GM19240 (cell line): ENCODE data around the gene PRKD2.

ENCODE experiments used
- DNase-seq: peaks from one replicate; pipeline ENCODE4 v3.0.0; 2011; ENCODE audit warnings: low spot score; ENCODE audit not compliant: insufficient read length

PRKD2 gene

GRCh38 chr19:46742926-46743480, 26.1 kb upstream of the PRKD2 start:
- no peak for DNase-seq

DNA sequence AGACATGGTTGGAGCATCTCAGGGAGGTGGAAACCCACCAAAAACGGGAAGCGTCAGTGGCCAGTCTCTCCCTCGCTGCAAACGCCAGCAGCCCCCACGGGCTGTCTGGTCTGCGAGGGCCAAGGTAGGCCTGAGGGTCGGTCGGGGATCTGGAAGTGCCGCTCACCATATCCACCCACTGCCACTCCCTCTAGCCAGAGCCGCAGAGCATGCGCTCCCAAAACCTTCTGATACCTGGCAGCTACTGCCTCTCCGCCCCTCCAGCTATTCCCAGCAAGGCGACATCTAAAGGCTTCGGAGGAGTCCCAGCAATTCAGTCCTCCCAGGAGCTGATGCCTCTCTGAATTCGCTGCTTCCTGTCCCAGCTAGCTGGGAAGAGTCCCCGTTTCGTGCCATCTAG, 24.5 kb upstream of the PRKD2 start:
- no peak for DNase-seq

DNA sequence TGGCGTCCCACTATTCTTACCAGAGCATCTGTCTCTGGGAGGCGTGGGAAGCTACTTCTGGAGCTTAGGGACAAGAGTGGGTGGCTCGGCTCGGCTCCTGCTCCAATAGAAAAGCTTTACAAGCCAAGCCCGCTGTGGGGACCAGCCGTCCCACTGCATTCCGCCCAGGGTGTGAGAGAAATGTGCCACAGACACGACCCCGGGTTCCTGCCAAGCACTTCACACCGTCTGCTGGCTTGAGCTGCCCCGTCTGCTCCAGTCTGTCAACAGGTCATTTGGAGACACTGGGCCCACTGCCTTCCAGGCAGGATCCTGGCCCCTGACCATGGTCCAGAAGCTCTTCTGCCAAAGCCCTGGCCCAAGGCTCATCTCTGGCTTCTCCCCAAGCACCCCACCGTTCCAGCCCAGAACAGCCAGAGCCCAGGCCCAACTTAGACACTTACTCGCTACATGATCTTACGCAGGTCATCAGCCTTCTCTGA, 22.4 kb upstream of the PRKD2 start:
- no peak for DNase-seq

- no peak for DNase-seq
Measured at GRCh38 chr19:46737761-46738171, 20.9 kb upstream of the PRKD2 start.

DNA sequence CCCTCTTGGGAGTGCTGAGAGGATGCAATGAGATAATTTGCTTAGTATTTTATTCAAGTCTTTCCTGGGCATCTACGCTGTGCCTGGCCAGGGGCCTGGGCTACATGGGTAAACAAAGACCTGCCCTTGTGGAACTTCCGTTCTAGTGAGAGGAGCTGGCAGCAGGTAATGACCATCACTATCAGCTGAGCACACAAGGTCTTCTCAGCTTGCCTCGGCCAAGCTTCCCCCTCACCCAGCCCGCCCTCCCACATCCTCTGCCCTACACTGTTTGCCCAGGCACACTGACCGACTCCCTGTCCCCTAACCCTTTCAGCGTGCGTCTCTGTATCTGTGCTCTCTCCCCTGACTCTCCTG, 20.4 kb upstream of the PRKD2 start:
- no peak for DNase-seq

GRCh38 chr19:46736531-46737297, 19.8 kb upstream of the PRKD2 start:
- DNase-seq, result no peak

- no peak for DNase-seq
Measured at GRCh38 chr19:46733690-46734292, 16.9 kb upstream of the PRKD2 start.

DNA sequence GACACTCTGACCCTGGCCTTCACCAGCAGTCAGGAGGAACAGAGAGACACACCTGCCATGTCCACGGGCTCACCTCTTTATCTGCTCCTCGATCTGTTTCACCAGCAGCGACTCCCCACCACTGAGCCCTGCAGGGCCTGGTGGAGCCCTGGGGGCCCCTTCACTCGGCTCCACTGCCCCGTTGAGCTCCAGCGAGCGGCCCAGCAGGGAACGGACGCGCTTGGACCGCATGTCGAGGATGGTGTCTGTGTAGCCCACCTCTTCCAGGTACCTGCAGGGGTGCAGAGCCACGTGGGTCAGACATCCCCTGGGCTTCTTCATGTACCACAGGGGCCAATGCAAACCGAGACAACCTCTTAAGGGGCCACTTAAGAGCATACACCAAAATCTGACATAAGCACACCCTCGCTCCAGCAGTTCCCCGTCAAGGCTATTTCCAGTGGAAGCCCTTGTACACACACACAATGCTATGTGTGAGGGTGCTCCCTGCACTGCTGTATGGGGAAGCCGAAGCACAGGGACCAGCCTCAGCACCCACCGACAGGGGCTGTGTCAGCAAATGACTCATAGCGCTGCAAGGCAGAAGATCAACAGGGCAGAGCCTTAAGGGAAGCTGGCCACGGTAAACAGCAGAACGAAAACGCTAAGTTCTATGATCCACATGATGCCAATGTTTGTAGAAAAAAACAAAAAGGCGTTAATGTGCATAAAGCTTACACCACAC, 16.2 kb upstream of the PRKD2 start:
- no peak for DNase-seq

GRCh38 chr19:46732172-46732938, 15.4 kb upstream of the PRKD2 start:
- DNase-seq, result no peak

DNA sequence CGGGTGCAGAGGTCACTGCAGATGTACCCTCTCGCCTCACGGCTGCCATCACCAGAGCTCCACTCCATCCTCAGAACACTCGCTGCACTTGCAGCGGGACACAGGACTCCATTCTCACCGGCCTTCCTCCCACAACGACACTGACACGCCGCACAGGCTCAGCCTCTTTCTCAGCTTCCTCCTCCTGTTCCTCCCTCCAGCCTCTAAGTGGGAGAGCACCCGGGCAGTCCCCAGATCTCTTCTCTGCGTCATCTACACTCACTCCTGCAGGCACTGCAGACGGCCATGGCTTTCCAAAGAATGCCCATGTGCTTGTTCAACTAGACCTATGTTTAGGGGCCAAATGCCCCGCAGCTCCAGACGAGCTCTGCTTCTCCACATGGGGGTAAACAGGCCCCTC, 14.7 kb upstream of the PRKD2 start:
- no peak for DNase-seq

GRCh38 chr19:46731007-46731501, 14.1 kb upstream of the PRKD2 start:
- no peak for DNase-seq

GRCh38 chr19:46730595-46730994, 13.7 kb upstream of the PRKD2 start:
- no peak for DNase-seq

- no peak for DNase-seq
Measured at GRCh38 chr19:46730187-46730586, 13.3 kb upstream of the PRKD2 start.

DNA sequence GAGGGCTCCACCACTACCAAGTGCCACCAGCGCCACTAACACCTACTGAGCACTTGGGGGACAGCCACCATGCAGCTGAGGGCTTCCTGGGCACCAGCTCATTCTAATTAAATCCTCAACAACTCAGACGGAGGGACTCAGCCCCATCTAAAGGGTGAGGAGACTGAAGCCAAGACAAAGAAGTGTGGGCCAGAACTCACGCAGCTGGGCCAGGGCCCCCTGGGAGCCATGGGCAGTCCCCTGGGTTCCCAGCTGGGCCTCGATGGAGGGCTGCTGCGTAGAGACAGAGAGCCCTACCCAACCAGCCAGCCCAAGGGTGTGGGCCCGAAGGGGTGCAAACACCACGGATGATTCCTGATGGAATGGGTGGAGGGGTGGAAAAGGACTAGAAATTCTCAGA, 12.8 kb upstream of the PRKD2 start:
- DNase-seq, result no peak

GRCh38 chr19:46728693-46729339, 11.9 kb upstream of the PRKD2 start:
- peak; percentile 94 for DNase-seq

DNA sequence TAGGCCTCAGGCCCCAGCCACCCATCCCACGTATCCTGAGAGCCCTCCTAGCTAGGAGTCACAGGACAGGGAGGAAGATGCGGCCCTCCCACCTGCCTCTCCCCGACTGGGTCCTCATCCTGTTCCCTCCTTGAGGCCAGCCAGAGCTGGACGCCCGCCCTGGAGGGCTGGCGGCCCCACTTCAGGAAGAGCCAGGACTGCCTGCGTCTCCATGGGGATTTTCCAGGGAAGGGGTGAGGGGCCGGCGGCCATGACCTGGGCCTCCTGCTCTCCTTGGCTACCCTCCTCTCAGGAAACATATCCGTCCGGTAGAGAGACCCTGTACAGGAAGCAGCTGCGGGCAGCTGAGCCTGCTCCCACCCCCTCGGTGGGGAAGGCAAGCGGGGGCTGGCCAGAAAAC, 11.3 kb upstream of the PRKD2 start:
- no peak for DNase-seq

DNA sequence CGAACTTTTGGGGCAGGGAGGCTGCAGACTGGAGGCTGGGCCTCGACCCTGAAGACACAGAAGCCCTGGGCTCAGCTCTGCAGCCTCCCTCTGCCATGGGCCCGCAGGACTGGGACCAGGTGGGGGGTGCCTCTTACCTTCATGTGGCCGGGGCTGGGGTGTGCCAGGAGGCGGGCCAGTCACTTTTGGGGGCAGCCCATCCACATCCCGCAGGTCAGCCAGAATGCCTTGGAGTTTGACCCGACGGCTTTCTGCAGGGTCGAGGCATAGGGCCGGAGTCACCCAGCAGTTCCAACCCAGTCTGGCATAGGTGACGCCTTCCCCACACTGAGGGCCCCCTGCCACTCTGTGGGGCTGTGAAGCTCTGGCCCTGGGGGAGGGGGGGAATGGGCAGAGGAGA, 10.8 kb upstream of the PRKD2 start:
- no peak for DNase-seq

DNA sequence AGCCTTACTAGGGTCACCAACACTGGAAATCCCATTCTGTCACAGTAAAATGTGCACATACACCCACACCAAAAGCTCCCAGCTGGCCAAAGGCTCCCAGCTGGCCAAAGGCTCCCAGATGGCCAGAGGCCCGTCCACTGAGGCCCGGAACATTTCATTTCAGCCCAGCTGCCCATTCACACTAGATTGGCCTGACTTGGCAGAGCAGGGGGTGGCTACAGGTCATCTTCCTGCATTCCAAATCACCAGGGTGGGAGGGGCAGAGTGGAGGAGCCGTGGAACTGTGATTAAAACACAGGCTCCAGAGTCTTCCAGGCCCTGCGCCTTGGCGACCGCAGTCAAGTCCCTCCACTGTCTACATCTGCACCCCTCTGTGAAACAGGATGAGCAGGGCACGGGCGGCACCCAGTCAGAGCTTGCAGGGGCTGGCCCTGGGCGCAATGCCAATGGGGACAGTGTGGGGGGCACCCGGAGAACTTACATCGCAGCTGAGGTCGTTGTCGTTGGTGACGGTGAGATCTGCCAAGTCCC, 10.1 kb upstream of the PRKD2 start:
- DNase-seq, result no peak

- no peak for DNase-seq
Measured at GRCh38 chr19:46726551-46726950, 9.6 kb upstream of the PRKD2 start.

- DNase-seq, result no peak
Measured at GRCh38 chr19:46725859-46726393, 9.0 kb upstream of the PRKD2 start.
